PC-9 (cell line): ENCODE results near the gene KCNK6. TPM values are rescaled to one million over a fixed set of nuclear protein-coding genes. Genes with fewer than 3 reads are reported as not detected.

Source experiments
- BruUV-seq: library from RNA; stranded (reverse); fragments of 400-500 nt; replicated peaks from 2 replicates; lab custom pipeline; 2021; lab: Mats Ljungman, UMichigan
- CTCF ChIA-PET: fragments of 300-600 bp; sonication (Branson Sonifier 250); formaldehyde crosslinking; loops from one replicate; lab custom pipeline; 2022; ENCODE audit warnings: antibody characterized with exemption; lab: Charles Lee
- POLR2A ChIA-PET: fragments of 300-600 bp; sonication (Branson Sonifier 250); formaldehyde crosslinking; loops from one replicate; lab custom pipeline; 2022; ENCODE audit warnings: antibody characterized with exemption; ENCODE audit not compliant: unreplicated experiment; lab: Charles Lee
- DNase-seq, 2 experiments: peaks; one replicate each; pipeline versions ENCODE4 v3.0.0 to v3.0.0-alpha.2; 2015 to 2022; ENCODE audit warnings: mixed read lengths in 1 of 2
- H2AFZ ChIP-seq: fragments of 200-600 bp; sonication (generic); 2 replicates; pipeline ENCODE4 v1.8.1; 2017; ENCODE audit warnings: antibody characterized with exemption
- H3F3A ChIP-seq: fragments of 200-600 bp; sonication (generic); 2 replicates; pipeline ENCODE4 v1.8.1; 2017; ENCODE audit warnings: antibody characterized with exemption, mild to moderate bottlenecking, low read depth; ENCODE audit not compliant: insufficient read depth
- H3K27ac ChIP-seq: fragments of 200-600 bp; sonication (generic); 2 replicates; pipeline ENCODE4 v1.6.1; 2016; ENCODE audit warnings: mixed run types
- H3K27me3 ChIP-seq: fragments of 200-600 bp; sonication (generic); 2 replicates; pipeline ENCODE4 v1.6.1; 2016; ENCODE audit warnings: low read depth, mixed run types; ENCODE audit not compliant: insufficient read depth
- H3K36me3 ChIP-seq: fragments of 200-600 bp; sonication (generic); 2 replicates; pipeline ENCODE4 v1.6.1; 2016; ENCODE audit warnings: low read depth, mixed run types
- H3K4me1 ChIP-seq: fragments of 200-600 bp; sonication (generic); replicated peaks from 2 replicates; pipeline ENCODE4 v1.6.1; 2016; ENCODE audit warnings: mixed run types; ENCODE audit not compliant: insufficient read depth
- H3K4me2 ChIP-seq: fragments of 200-600 bp; sonication (generic); 2 replicates; pipeline ENCODE4 v1.6.1; 2017; ENCODE audit warnings: mixed run types
- H3K4me3 ChIP-seq: fragments of 200-600 bp; sonication (generic); 2 replicates; pipeline ENCODE4 v1.6.1; 2016; ENCODE audit warnings: mixed run types
- H3K79me2 ChIP-seq: fragments of 200-600 bp; sonication (generic); 2 replicates; pipeline ENCODE4 v1.6.1; 2017; ENCODE audit warnings: low read depth, mixed run types
- H3K9me2 ChIP-seq: fragments of 200-600 bp; sonication (generic); 2 replicates; pipeline ENCODE4 v1.8.1; 2017; ENCODE audit warnings: mild to moderate bottlenecking; ENCODE audit not compliant: insufficient read depth
- H3K9me3 ChIP-seq: fragments of 200-600 bp; sonication (generic); 2 replicates; pipeline ENCODE4 v1.8.1; 2016; ENCODE audit warnings: low read depth; ENCODE audit not compliant: insufficient read depth
- H4K20me1 ChIP-seq: fragments of 200-600 bp; sonication (generic); 2 replicates; pipeline ENCODE4 v1.8.1; 2017; ENCODE audit not compliant: insufficient read depth
- CTCF ChIP-seq: fragments of 200-600 bp; sonication (generic); conservative IDR thresholded peaks from 2 replicates; pipeline ENCODE4 v1.6.1; 2017; ENCODE audit warnings: mixed run types, antibody characterized with exemption, mild to moderate bottlenecking, moderate library complexity
- EZH2 ChIP-seq: fragments of 200-600 bp; sonication (generic); IDR thresholded peaks from 2 replicates; pipeline ENCODE4 v1.8.0; 2017; ENCODE audit warnings: antibody characterized with exemption, low read depth
- intact Hi-C: fragments of 100-400 bp; cut with micrococcal nuclease; formaldehyde crosslinking; loops from one replicate; pipeline ENCODE4 v1.10.0; 2022; ENCODE audit not compliant: unreplicated experiment
- total RNA-seq: library from RNA; stranded (reverse); gene quantifications from 2 replicates; pipeline ENCODE4 v1.2.3, GENCODE V29; 2021

KCNK6 gene
- total RNA-seq, 1 experiment from 2014 or later: 6.1 TPM

GRCh38 chr19:38323291-38323690, 3.6 kb downstream of the KCNK6 start:
- CTCF ChIA-PET: no interaction called here

GRCh38 chr19:38324431-38324830, 4.8 kb downstream of the KCNK6 start:
- no peak overlapping the region for H3K4me2 ChIP-seq
- no peaks in the 10 kb centered on the region for H3K9me2 ChIP-seq
- intact Hi-C loops: no loop called here
- H3K4me3 ChIP-seq: no peak overlapping the region
- no peaks in the 10 kb centered on the region for H4K20me1 ChIP-seq
- no peak for DNase-seq
- H3K36me3 ChIP-seq: no peaks in the 10 kb centered on the region
- 0 out of 2 replicates have a peak, but pooled peaks cover 3% of the 10 kb centered on the region for H3K4me1 ChIP-seq
- CTCF ChIA-PET: no interaction called here
- H3K9me3 ChIP-seq: no peaks in the 10 kb centered on the region
- no peaks in the 10 kb centered on the region for H3K79me2 ChIP-seq
- TF ChIP-seq CTCF: no peak
- TF ChIP-seq EZH2: no peak
- H3K27me3 ChIP-seq: peaks cover 14% of the 10 kb centered on the region
- H3F3A ChIP-seq: 0 out of 2 replicates have a peak, but pooled peaks cover 3% of the 10 kb centered on the region
- no TSS peak for BruUV-seq
- POLR2A ChIA-PET: no interaction called here
- no peak overlapping the region for H3K27ac ChIP-seq
- H2AFZ ChIP-seq: no peak overlapping the region

More at GRCh38 chr19:38323291-38323690, 3.6 kb downstream of the KCNK6 start:
- DNase-seq: no peak
- intact Hi-C loops: no loop called here
- no peaks in the 10 kb centered on the region for H3K79me2 ChIP-seq
- H3K27me3 ChIP-seq: peaks cover 17% of the 10 kb centered on the region
- H3K9me2 ChIP-seq: no peaks in the 10 kb centered on the region
- no TSS peak for BruUV-seq
- POLR2A ChIA-PET: no interaction called here
- H4K20me1 ChIP-seq: no peaks in the 10 kb centered on the region
- TF ChIP-seq EZH2: no peak
- no peak for TF ChIP-seq CTCF
- 0 out of 2 replicates have a peak, but pooled peaks cover 3% of the 10 kb centered on the region for H3F3A ChIP-seq
- H3K27ac ChIP-seq: no peak overlapping the region
- no peak overlapping the region for H3K4me3 ChIP-seq
- no peak overlapping the region for H2AFZ ChIP-seq
- no peak overlapping the region for H3K4me2 ChIP-seq
- H3K36me3 ChIP-seq: no peaks in the 10 kb centered on the region
- H3K9me3 ChIP-seq: no peaks in the 10 kb centered on the region
- 0 out of 2 replicates have a peak, but pooled peaks cover 3% of the 10 kb centered on the region for H3K4me1 ChIP-seq

- Histone ChIP-seq H3K4me2 (no peak overlapping the region), H3K9me3 (no peaks in the 10 kb centered on the region), H3K9me2 (no peaks in the 10 kb centered on the region), H4K20me1 (no peaks in the 10 kb centered on the region), H3K79me2 (no peaks in the 10 kb centered on the region), H3K27ac (no peak overlapping the region), H3F3A (0 out of 2 replicates have a peak, but pooled peaks cover 3% of the 10 kb centered on the region), H3K36me3 (no peaks in the 10 kb centered on the region), H3K4me3 (no peak overlapping the region), H2AFZ (no peak overlapping the region), H3K4me1 (0 out of 2 replicates have a peak, but pooled peaks cover 3% of the 10 kb centered on the region), H3K27me3 (no peaks in the 10 kb centered on the region)
- intact Hi-C loops: no loop called here
- TF ChIP-seq EZH2 (no peak), CTCF (no peak)
- no TSS peak for BruUV-seq
- ChIA-PET POLR2A (no interaction called here), CTCF (no interaction called here)
- DNase-seq: no peak
These were observed 6.9 kb downstream of the KCNK6 start for GRCh38 chr19:38326591-38326990.
